ENCODE data around the gene ZNF326. TPM values are rescaled to one million over a fixed set of nuclear protein-coding genes. Genes with fewer than 3 reads are reported as not detected.
A peak's percentile ranks its signal among the peaks of the same experiment; 100 is the strongest.
"Not testable (repeated sequence)": the region's sequence is repeated elsewhere in the genome, so short reads cannot be mapped to it uniquely, and the experiment has no call there.

ZNF326 gene
- total and polyA plus RNA-seq, 3 donors from 2014 or later, result 9.5 to 30.2 (median 28.6) TPM

GRCh38 chr1:89980605-89981004 is 14.3 kb upstream of the ZNF326 start:
- Histone ChIP-seq H3K27me3 (no peaks in the 10 kb centered on the region), H3K36me3 (ENCODE audit: low read depth, missing control alignments) (no peaks in the 10 kb centered on the region), H3K9me3 (no peaks in the 10 kb centered on the region), H3K27ac (no peak overlapping the region), H3K4me3 (no peak overlapping the region), H3K4me1 (no peaks in the 10 kb centered on the region)
- 35 to 38% methylated on average over 4 of the region's 4 CpGs for WGBS, 2 donors
- no peak for DNase-seq
- intact Hi-C loops (cut with DNase I; ENCODE audit: low total_unique reads), result loop anchor here (10.0 kb wide), 1 partner anchor 176 kb away; no protein-coding TSS in a partner anchor
- TF ChIP-seq CTCF (IDR thresholded peaks at IDR 0.05), result no peak
- no peak for TF ChIP-seq POLR2A (IDR thresholded peaks at IDR 0.05)

- not testable (repeated sequence) for H3K27ac ChIP-seq; H3K27me3 ChIP-seq; DNase-seq; H3K4me1 ChIP-seq; H3K36me3 ChIP-seq (ENCODE audit: low read depth, missing control alignments); H3K4me3 ChIP-seq; H3K9me3 ChIP-seq
- intact Hi-C loops (cut with DNase I; ENCODE audit: low total_unique reads), result loop anchor here (10.0 kb wide), 1 partner anchor 178 kb away; no protein-coding TSS in a partner anchor
- WGBS, 2 donors, result 25 to 28% methylated on average over 2 of the region's 2 CpGs
Observed at GRCh38 chr1:89982846-89983245, 12.1 kb upstream of the ZNF326 start.

- H3K9me3 ChIP-seq; H3K4me1 ChIP-seq; H3K27me3 ChIP-seq; DNase-seq; H3K27ac ChIP-seq; H3K36me3 ChIP-seq (ENCODE audit: low read depth, missing control alignments): not testable (repeated sequence)
- intact Hi-C loops (cut with DNase I; ENCODE audit: low total_unique reads), result loop anchor here (10.0 kb wide), 1 partner anchor 180 kb away; no protein-coding TSS in a partner anchor
- WGBS, 2 donors, result 73 to 82% methylated on average over 7 to 33 of the region's 33 CpGs
- peak overlapping the region; percentile 22 to 37 for H3K4me3 ChIP-seq
Observed at GRCh38 chr1:89984564-89985116, 10.3 kb upstream of the ZNF326 start.

GRCh38 chr1:89986020-89986419 is 8.9 kb upstream of the ZNF326 start:
- intact Hi-C loops (cut with DNase I; ENCODE audit: low total_unique reads), result loop anchor here (10.0 kb wide), 1 partner anchor 181 kb away; no protein-coding TSS in a partner anchor
- Histone ChIP-seq H3K36me3 (ENCODE audit: low read depth, missing control alignments) (no peaks in the 10 kb centered on the region), H3K27ac (no peak overlapping the region), H3K4me1 (no peaks in the 10 kb centered on the region), H3K27me3 (no peaks in the 10 kb centered on the region), H3K9me3 (no peaks in the 10 kb centered on the region), H3K4me3 (no peak overlapping the region)
- TF ChIP-seq CTCF (IDR thresholded peaks at IDR 0.05) (no peak), POLR2A (IDR thresholded peaks at IDR 0.05) (no peak)
- no peak for DNase-seq

GRCh38 chr1:89987159-89987819 is 7.6 kb upstream of the ZNF326 start:
- TF ChIP-seq POLR2A (IDR thresholded peaks at IDR 0.05) (no peak), CTCF (IDR thresholded peaks at IDR 0.05) (peak; percentile 74 to 81 (median 79))
- H3K27me3 ChIP-seq, result no peaks in the 10 kb centered on the region
- peak; percentile 79 for DNase-seq
- no peak overlapping the region for H3K27ac ChIP-seq
- intact Hi-C loops (cut with DNase I; ENCODE audit: low total_unique reads), result loop anchor here (10.0 kb wide), 1 partner anchor 182 kb away; no protein-coding TSS in a partner anchor
- H3K9me3 ChIP-seq, result no peaks in the 10 kb centered on the region
- no peaks in the 10 kb centered on the region for H3K4me1 ChIP-seq
- H3K36me3 ChIP-seq (ENCODE audit: low read depth, missing control alignments), result no peaks in the 10 kb centered on the region
- WGBS, 2 donors, result 14 to 19% methylated on average over 3 of the region's 3 CpGs
- H3K4me3 ChIP-seq, result no peak overlapping the region
